WTC11 (cell line): Measurements from ENCODE around the gene LPIN3.

Experiments used
- ATF1 ChIP-seq: sonication (generic); formaldehyde crosslinking; IDR thresholded peaks from 2 replicates; pipeline ENCODE4 v1.8.1; 2023; ENCODE audit warnings: mild to moderate bottlenecking, moderate library complexity, missing genetic modification reagents
- CREM ChIP-seq: sonication (generic); formaldehyde crosslinking; IDR thresholded peaks from 2 replicates; pipeline ENCODE4 v1.8.1; 2022; ENCODE audit warnings: mild to moderate bottlenecking, missing genetic modification reagents, moderate library complexity
- CTCF ChIP-seq: fragments of 200-600 bp; IDR thresholded peaks from 2 replicates; pipeline ENCODE4 v1.8.0; 2022; ENCODE audit warnings: antibody characterized with exemption
- ESRRA ChIP-seq: sonication (generic); formaldehyde crosslinking; IDR thresholded peaks from 2 replicates; pipeline ENCODE4 v1.8.1; 2022; ENCODE audit warnings: mild to moderate bottlenecking, missing genetic modification reagents, borderline replicate concordance
- HMGXB4 ChIP-seq: sonication (generic); formaldehyde crosslinking; IDR thresholded peaks from 2 replicates; pipeline ENCODE4 v1.8.1; 2023; ENCODE audit warnings: mild to moderate bottlenecking, moderate library complexity, missing genetic modification reagents
- IRF1 ChIP-seq: sonication (generic); formaldehyde crosslinking; IDR thresholded peaks from 2 replicates; pipeline ENCODE4 v1.8.0; 2023; ENCODE audit warnings: missing genetic modification reagents
- MAX ChIP-seq: sonication (generic); formaldehyde crosslinking; IDR thresholded peaks from 2 replicates; pipeline ENCODE4 v1.8.0; 2022; ENCODE audit warnings: mild to moderate bottlenecking, missing genetic modification reagents
- NFYB ChIP-seq: sonication (generic); formaldehyde crosslinking; conservative IDR thresholded peaks from 2 replicates; pipeline ENCODE4 v1.8.0; 2022; ENCODE audit warnings: low read depth, missing genetic modification reagents
- NR3C1 ChIP-seq: sonication (generic); formaldehyde crosslinking; conservative IDR thresholded peaks from 2 replicates; pipeline ENCODE4 v1.8.1; 2023; ENCODE audit warnings: low read depth, mild to moderate bottlenecking, missing genetic modification reagents
- SP1 ChIP-seq: sonication (generic); formaldehyde crosslinking; conservative IDR thresholded peaks from 2 replicates; pipeline ENCODE4 v1.8.1; 2022; ENCODE audit warnings: missing genetic modification reagents
- TEAD4 ChIP-seq: sonication (generic); formaldehyde crosslinking; IDR thresholded peaks from 2 replicates; pipeline ENCODE4 v1.8.0; 2022; ENCODE audit warnings: mild to moderate bottlenecking, missing genetic modification reagents
- USF2 ChIP-seq: sonication (generic); formaldehyde crosslinking; IDR thresholded peaks from 2 replicates; pipeline ENCODE4 v1.8.1; 2023; ENCODE audit warnings: mild to moderate bottlenecking, missing genetic modification reagents, moderate library complexity

GRCh38 chr20:41377275-41377674, 36.7 kb downstream of the LPIN3 start:
- TF ChIP-seq CREM (CRISPR knock-in tag) (no peak), NR3C1 (CRISPR knock-in tag) (no peak), MAX (no peak), SP1 (CRISPR knock-in tag) (no peak), ATF1 (CRISPR knock-in tag) (no peak), HMGXB4 (no peak), CTCF (no peak), USF2 (CRISPR knock-in tag) (no peak), IRF1 (CRISPR knock-in tag) (no peak), TEAD4 (CRISPR knock-in tag) (no peak), ESRRA (CRISPR knock-in tag) (no peak), NFYB (CRISPR knock-in tag) (no peak)
